Nephron (organoid): Measurements from ENCODE around the gene ANKRD65.
"Not testable (repeated sequence)": the region's sequence is repeated elsewhere in the genome, so short reads cannot be mapped to it uniquely, and the experiment has no call there.

ENCODE experiments used
- H3K27ac Mint-ChIP-seq, 3 experiments: 2 replicates each; pipeline ENCODE4 v1.8.0; 2020; ENCODE audit warnings: mixed read lengths in 3 of 3, mild to moderate bottlenecking in 2 of 3, moderate library complexity in 1 of 3
- H3K27me3 Mint-ChIP-seq: 2 replicates; pipeline ENCODE4 v1.8.0; 2021; ENCODE audit warnings: low read depth, mild to moderate bottlenecking, moderate library complexity, mixed read lengths
- H3K36me3 Mint-ChIP-seq: 2 replicates; pipeline ENCODE4 v1.8.0; 2020; ENCODE audit warnings: low read depth, mixed read lengths
- H3K4me1 Mint-ChIP-seq: 2 replicates; pipeline ENCODE4 v1.8.0; 2020; ENCODE audit warnings: mixed read lengths
- H3K4me3 Mint-ChIP-seq, 3 experiments: 2 replicates each; pipeline ENCODE4 v1.8.0; 2020; ENCODE audit warnings: mild to moderate bottlenecking in 3 of 3, mixed read lengths in 3 of 3, moderate library complexity in 2 of 3
- H3K9me3 Mint-ChIP-seq: 2 replicates; pipeline ENCODE4 v1.8.0; 2020; ENCODE audit warnings: mixed read lengths
- TF ChIP-seq, protein P1 (sequence below), 3 experiments: fragments of 200-600 bp; sonication (generic); IDR thresholded peaks; one replicate each; pipeline ENCODE4 v1.5.0; 2021; ENCODE audit warnings: antibody characterized with exemption in 3 of 3; ENCODE audit not compliant: unreplicated experiment in 3 of 3

ANKRD65 gene

DNA sequence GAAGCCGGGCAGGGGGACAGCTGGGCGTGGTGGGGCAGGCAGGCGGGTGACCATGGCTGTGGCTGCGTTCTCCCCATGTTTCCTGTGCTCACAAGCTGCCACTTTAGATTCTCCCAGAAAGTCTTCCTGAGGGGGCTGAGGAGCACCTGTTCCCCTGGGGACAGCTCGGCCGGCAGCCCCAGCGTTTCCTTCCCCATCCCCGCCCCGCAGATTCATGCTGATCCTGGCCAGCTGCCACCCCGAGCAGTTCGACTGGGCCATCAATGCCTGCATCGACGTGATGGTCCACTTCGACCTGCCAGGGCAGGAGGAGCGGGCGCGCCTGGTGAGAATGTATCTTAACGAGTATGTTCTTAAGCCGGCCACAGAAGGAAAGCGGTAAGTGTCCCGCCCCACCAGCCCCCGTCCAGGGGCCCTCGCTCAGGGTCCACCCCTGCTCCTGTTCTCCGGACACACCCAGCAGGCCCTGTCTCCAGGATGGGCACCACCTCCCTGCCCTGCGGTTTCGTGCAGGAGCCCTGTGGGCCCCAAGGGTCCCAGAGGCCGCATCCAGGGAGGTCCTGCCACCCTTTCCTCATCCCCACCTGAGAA is 39.6 kb upstream of the ANKRD65 start:
- H3K4me1 Mint-ChIP-seq: no peaks in the 10 kb centered on the region
- no peaks in the 10 kb centered on the region for H3K36me3 Mint-ChIP-seq
- TF ChIP-seq, protein P1, sequence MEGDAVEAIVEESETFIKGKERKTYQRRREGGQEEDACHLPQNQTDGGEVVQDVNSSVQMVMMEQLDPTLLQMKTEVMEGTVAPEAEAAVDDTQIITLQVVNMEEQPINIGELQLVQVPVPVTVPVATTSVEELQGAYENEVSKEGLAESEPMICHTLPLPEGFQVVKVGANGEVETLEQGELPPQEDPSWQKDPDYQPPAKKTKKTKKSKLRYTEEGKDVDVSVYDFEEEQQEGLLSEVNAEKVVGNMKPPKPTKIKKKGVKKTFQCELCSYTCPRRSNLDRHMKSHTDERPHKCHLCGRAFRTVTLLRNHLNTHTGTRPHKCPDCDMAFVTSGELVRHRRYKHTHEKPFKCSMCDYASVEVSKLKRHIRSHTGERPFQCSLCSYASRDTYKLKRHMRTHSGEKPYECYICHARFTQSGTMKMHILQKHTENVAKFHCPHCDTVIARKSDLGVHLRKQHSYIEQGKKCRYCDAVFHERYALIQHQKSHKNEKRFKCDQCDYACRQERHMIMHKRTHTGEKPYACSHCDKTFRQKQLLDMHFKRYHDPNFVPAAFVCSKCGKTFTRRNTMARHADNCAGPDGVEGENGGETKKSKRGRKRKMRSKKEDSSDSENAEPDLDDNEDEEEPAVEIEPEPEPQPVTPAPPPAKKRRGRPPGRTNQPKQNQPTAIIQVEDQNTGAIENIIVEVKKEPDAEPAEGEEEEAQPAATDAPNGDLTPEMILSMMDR (IDR thresholded peaks at IDR 0.05; ENCODE audit: unreplicated experiment in 3 of 3): no peak
- H3K9me3 Mint-ChIP-seq: no peaks in the 10 kb centered on the region
- no peak overlapping the region for H3K27ac Mint-ChIP-seq
- H3K4me3 Mint-ChIP-seq: no peak overlapping the region
- no peaks in the 10 kb centered on the region for H3K27me3 Mint-ChIP-seq

DNA sequence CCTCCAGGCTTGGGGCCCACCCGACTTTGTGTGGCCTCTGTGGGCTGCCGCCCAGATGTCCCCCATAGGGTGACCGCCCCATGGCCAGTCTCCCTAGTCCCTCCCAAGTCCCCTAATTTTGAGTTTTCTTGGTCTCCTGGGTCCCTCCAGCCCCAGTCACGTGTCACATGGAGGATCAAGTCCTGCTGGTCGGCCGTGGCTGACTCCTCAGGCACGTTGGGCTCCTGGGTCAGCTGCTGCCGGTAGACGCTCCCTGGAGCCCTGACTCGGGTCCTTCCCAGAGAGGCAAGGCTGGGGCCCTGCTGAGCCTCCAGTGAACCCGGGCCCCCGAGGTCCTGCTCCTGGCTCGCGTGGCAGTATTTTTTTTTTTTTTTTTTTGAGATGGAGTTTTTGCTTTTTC is 38.6 kb upstream of the ANKRD65 start:
- not testable (repeated sequence) for H3K4me1 Mint-ChIP-seq, H3K27ac Mint-ChIP-seq, H3K27me3 Mint-ChIP-seq, H3K4me3 Mint-ChIP-seq, H3K36me3 Mint-ChIP-seq, H3K9me3 Mint-ChIP-seq

DNA sequence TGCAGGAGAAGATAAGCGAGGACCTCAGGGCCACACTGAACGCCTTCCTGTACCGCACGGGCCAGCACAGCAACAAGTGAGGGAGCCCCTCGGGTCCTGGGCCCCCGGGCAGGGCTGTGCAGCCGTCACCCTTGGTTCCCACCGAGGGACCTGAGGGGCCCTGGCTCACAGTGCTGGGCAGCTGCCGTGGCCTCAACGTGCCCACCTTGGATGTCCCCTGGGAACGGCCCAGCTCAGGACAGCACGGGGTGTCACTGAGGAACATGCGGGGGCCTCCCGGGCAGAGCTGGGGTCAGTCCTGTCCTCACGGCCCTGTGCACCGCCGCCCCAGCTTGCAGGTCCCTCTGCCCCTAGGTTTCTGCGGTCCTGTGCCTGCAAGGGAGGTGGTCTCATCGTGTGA is 38.1 kb upstream of the ANKRD65 start:
- H3K9me3 Mint-ChIP-seq, H3K27me3 Mint-ChIP-seq, H3K27ac Mint-ChIP-seq, H3K4me1 Mint-ChIP-seq, H3K4me3 Mint-ChIP-seq, H3K36me3 Mint-ChIP-seq: not testable (repeated sequence)

DNA sequence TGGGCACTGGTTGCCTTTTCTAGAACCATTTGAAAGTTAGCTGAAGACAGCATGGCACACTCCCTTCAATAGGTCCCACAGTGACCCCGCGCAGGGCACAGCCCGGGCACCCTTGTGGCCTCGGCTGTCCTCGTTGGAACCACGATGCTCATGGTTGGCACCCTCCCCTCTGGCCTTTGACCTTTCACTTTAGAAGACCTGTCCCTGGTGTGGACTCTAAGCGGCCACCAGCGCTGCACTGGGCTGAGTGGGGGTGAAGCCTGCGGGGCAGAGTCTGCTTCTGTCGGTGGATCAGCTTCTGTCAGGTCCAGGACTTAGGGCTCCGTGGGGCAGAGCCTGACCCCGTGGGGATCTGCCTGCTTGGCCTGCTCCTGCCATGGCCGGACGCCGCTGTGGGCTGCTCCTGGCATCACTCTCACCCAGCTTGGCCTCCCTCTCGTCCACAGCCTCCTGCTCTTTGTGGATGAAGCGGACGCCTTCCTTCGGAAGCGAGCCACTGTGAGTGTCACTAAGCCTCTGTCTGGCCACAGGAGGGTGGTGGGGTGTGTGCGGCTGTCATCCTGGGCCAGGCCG is 35.7 kb upstream of the ANKRD65 start:
- H3K4me1 Mint-ChIP-seq, H3K27me3 Mint-ChIP-seq, H3K36me3 Mint-ChIP-seq, H3K9me3 Mint-ChIP-seq, H3K27ac Mint-ChIP-seq, H3K4me3 Mint-ChIP-seq: not testable (repeated sequence)

DNA sequence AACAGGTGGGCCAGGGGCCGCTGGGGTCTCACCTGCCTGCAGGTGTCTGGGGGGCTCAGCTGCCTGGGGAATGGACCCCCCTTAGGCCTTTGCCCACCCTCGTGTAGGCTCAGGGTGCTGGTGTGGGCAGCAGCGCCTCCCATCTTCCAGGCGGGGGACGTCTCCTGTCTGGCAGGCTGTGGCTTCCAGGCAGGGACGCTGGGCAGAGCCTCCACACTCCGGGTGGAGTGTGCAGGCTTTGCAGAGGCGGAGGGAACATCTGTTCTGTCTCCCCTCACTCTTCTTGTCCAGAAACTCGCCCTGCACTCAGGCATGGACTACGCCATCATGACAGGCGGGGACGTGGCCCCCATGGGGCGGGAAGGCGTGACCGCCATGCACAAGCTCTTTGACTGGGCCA is 34.9 kb upstream of the ANKRD65 start:
- not testable (repeated sequence) for H3K4me1 Mint-ChIP-seq, H3K36me3 Mint-ChIP-seq, H3K27ac Mint-ChIP-seq, H3K9me3 Mint-ChIP-seq, H3K27me3 Mint-ChIP-seq, H3K4me3 Mint-ChIP-seq

DNA sequence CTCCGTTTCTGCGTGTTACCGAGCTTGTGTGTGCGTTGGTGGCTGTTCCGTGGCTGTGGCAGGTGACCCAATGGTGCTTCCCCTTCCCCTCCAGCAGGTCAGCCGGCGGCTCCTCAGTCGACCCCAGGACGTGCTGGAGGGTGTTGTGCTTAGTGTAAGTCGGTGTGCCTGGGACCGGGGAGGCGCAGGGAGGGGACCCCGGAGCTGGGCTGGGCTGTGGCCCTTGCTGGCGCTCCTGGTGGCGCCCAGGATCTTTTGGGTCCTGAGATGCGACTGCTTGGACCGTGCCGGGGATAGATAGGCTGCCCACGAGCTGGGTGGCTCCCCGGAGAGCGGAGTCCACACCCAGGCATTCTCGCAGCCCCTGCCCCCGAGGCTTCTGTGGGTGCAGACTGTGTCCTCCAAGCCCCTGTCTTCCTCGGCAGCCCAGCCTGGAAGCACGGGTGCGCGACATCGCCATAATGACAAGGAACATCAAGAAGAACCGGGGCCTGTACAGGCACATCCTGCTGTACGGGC is 34.3 kb upstream of the ANKRD65 start:
- Mint-ChIP-seq H3K4me3 (no peak overlapping the region), H3K27me3 (no peaks in the 10 kb centered on the region), H3K4me1 (no peaks in the 10 kb centered on the region), H3K27ac (no peak overlapping the region), H3K9me3 (no peaks in the 10 kb centered on the region), H3K36me3 (no peaks in the 10 kb centered on the region)
- TF ChIP-seq, protein P1 (IDR thresholded peaks at IDR 0.05; ENCODE audit: unreplicated experiment in 3 of 3): no peak

DNA sequence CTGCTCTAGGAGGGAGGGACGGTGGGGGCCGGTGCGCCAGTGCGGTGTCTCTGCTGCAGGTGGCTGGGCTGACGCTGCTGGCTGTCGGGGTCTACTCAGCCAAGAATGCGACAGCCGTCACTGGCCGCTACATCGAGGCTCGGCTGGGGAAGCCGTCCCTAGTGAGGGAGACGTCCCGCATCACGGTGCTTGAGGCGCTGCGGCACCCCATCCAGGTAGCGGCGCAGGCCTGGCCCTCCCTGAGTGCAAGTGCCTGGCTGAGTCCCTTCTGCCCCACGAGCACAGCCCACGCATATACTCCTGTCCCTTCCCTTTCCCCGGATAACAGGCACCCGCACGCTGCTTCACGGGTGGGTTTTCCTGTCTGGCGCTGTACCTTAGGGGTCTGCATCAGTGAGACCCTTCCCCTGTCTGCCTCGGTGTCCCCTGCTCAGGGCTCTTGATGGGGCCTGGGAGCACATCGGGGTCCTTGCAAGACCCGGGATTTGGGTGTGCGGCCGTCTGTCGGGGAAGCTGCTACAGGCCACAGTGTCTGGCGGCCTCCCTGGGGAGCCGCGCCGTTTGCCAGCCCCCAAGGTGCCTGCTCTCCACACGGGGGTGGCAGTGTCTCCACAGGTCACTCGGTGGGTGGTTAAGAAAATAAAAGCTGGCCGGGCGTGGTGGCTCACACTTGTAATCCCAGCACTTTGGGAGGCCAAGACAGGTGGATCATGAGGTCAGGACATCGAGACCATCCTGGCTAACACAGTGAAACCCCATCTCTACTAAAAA is 33.4 kb upstream of the ANKRD65 start:
- not testable (repeated sequence) for H3K9me3 Mint-ChIP-seq, H3K27me3 Mint-ChIP-seq, H3K36me3 Mint-ChIP-seq, H3K27ac Mint-ChIP-seq, H3K4me3 Mint-ChIP-seq, H3K4me1 Mint-ChIP-seq

DNA sequence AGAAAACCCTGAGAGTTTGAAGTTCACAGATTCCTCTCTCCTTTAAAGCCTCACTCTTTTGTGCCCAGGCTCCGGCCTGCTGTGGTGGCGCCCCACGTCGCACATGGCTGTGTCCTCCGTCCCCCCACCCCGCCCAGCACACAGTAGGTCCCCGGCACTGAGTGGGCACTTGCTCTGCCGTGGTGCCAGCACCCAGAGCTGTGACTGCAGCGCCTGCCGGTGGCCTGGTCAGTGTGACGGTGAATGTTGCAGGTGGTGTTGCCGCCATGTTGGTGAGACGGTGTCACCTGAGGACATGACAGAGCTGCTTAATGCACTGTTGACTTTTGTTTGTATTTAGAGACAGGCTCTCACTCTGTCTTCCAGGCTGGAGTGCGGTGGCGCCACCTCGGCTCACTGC is 31.8 kb upstream of the ANKRD65 start:
- H3K9me3 Mint-ChIP-seq: no peaks in the 10 kb centered on the region
- H3K27ac Mint-ChIP-seq: no peak overlapping the region

DNA sequence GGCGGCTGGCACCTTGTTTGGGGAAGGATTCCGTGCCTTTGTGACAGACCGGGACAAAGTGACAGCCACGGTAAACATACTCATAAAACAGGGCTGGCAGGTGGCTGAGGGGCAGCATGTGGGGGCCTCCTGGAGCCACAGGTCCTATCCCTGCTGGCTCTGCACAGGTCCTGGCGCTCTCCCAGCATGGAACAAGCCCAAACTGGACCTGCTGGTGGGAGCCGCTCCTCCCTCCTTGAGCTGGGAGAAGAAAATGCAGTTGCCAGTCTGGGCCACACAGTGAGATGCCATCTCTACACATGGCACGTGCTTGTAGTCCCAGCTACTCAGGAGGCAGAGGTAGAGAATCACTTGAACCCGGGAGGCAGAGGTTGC is 31.3 kb upstream of the ANKRD65 start:
- H3K27ac Mint-ChIP-seq, H3K36me3 Mint-ChIP-seq, H3K4me1 Mint-ChIP-seq, H3K9me3 Mint-ChIP-seq, H3K27me3 Mint-ChIP-seq, H3K4me3 Mint-ChIP-seq: not testable (repeated sequence)

More for the DNA sequence above, 31.8 kb upstream of the ANKRD65 start:
- TF ChIP-seq, protein P1 (IDR thresholded peaks at IDR 0.05; ENCODE audit: unreplicated experiment in 3 of 3): no peak
- Mint-ChIP-seq H3K27me3 (no peaks in the 10 kb centered on the region), H3K4me3 (no peak overlapping the region), H3K36me3 (no peaks in the 10 kb centered on the region), H3K4me1 (no peaks in the 10 kb centered on the region)
